Trophoblast cell (in vitro differentiated cells and primary cell): ENCODE results near the gene C1orf167.

Experiments
- DNase-seq, 2 donors: peaks; one replicate each; pipeline ENCODE4 v3.0.0-alpha.2; 2016
- H2AFZ ChIP-seq: 2 replicates; pipeline ENCODE4 v1.6.1; 2013; ENCODE audit warnings: low read length, moderate library complexity, mild to moderate bottlenecking; ENCODE audit not compliant: insufficient read depth, poor library complexity
- H2AK5ac ChIP-seq: 2 replicates; pipeline ENCODE4 v1.6.1; 2013; ENCODE audit warnings: mild to moderate bottlenecking, low read length
- H2BK120ac ChIP-seq: 2 replicates; pipeline ENCODE4 v1.6.1; 2013; ENCODE audit warnings: low read length, mild to moderate bottlenecking, moderate library complexity; ENCODE audit not compliant: insufficient read depth, poor library complexity
- H2BK12ac ChIP-seq: 2 replicates; pipeline ENCODE4 v1.6.1; 2013; ENCODE audit warnings: mild to moderate bottlenecking, low read length, moderate library complexity
- H2BK5ac ChIP-seq: 2 replicates; pipeline ENCODE4 v1.6.1; 2013; ENCODE audit warnings: low read length, low read depth, moderate library complexity, mild to moderate bottlenecking; ENCODE audit not compliant: poor library complexity
- H3K14ac ChIP-seq: 2 replicates; pipeline ENCODE4 v1.6.1; 2013; ENCODE audit warnings: mild to moderate bottlenecking, low read length
- H3K18ac ChIP-seq: 2 replicates; pipeline ENCODE4 v1.6.1; 2013; ENCODE audit warnings: mild to moderate bottlenecking, low read length
- H3K23ac ChIP-seq: 2 replicates; pipeline ENCODE4 v1.6.1; 2013; ENCODE audit warnings: low read length
- H3K27ac ChIP-seq: 2 replicates; pipeline ENCODE4 v1.5.1; 2013; ENCODE audit warnings: low read depth, mild to moderate bottlenecking, inconsistent platforms, low read length, moderate library complexity
- H3K27me3 ChIP-seq: 2 replicates; pipeline ENCODE4 v1.6.1; 2013; ENCODE audit warnings: inconsistent platforms, mild to moderate bottlenecking, low read length, moderate library complexity; ENCODE audit not compliant: insufficient read depth
- H3K36me3 ChIP-seq, 2 experiments: 1 replicate in 1 of 2; 2 replicates in 1 of 2; pipeline ENCODE4 v1.6.1; 2013; ENCODE audit warnings: low read length in 2 of 2, mild to moderate bottlenecking in 2 of 2, moderate library complexity in 1 of 2; ENCODE audit not compliant: insufficient read depth in 2 of 2, control insufficient read depth in 1 of 2
- H3K4ac ChIP-seq: 2 replicates; pipeline ENCODE4 v1.6.1; 2013; ENCODE audit warnings: low read depth, mild to moderate bottlenecking, low read length, moderate library complexity
- H3K4me1 ChIP-seq, 2 experiments: 1 replicate in 1 of 2; 2 replicates in 1 of 2; pipeline ENCODE4 v1.6.1; 2013; ENCODE audit warnings: low read length in 2 of 2, mild to moderate bottlenecking in 2 of 2, moderate library complexity in 1 of 2; ENCODE audit not compliant: insufficient read depth in 2 of 2, control insufficient read depth in 1 of 2
- H3K4me2 ChIP-seq: 2 replicates; pipeline ENCODE4 v1.6.1; 2013; ENCODE audit warnings: inconsistent platforms, mild to moderate bottlenecking, low read length, moderate library complexity
- H3K4me3 ChIP-seq: 2 replicates; pipeline ENCODE4 v1.5.1; 2013; ENCODE audit warnings: mild to moderate bottlenecking, low read depth, low read length, inconsistent platforms
- H3K79me1 ChIP-seq: one replicate; pipeline ENCODE4 v1.6.1; 2013; ENCODE audit warnings: low read length
- H3K79me2 ChIP-seq: 2 replicates; pipeline ENCODE4 v1.6.1; 2013; ENCODE audit warnings: low read length, mild to moderate bottlenecking; ENCODE audit not compliant: control insufficient read depth, insufficient read depth, poor library complexity
- H3K9ac ChIP-seq: 2 replicates; pipeline ENCODE4 v1.6.1; 2013; ENCODE audit warnings: mild to moderate bottlenecking, low read length
- H3K9me3 ChIP-seq: 2 replicates; pipeline ENCODE4 v1.6.1; 2013; ENCODE audit warnings: low read depth, mild to moderate bottlenecking, control low read depth, inconsistent platforms, low read length; ENCODE audit not compliant: insufficient read depth
- H4K12ac ChIP-seq: 2 replicates; pipeline ENCODE4 v1.6.1; 2013; ENCODE audit warnings: low read depth, mild to moderate bottlenecking, low read length, moderate library complexity
- H4K8ac ChIP-seq: 2 replicates; pipeline ENCODE4 v1.6.1; 2013; ENCODE audit warnings: low read depth, mild to moderate bottlenecking, low read length, moderate library complexity
- H4K91ac ChIP-seq: one replicate; pipeline ENCODE4 v1.6.1; 2013; ENCODE audit warnings: low read depth, mild to moderate bottlenecking, low read length, moderate library complexity
- WGBS: extraction: QIAGEN DNeasy Blood & Tissue Kit; methylation state at CpG from one replicate; pipeline ENCODE4 v1.1.7; 2013; ENCODE audit warnings: missing lambda C conversion rate; ENCODE audit not compliant: insufficient read length, insufficient coverage; ENCODE audit errors: extremely low coverage; 5-methylcytosine and 5-hydroxymethylcytosine counted together

The C1orf167 gene

DNA sequence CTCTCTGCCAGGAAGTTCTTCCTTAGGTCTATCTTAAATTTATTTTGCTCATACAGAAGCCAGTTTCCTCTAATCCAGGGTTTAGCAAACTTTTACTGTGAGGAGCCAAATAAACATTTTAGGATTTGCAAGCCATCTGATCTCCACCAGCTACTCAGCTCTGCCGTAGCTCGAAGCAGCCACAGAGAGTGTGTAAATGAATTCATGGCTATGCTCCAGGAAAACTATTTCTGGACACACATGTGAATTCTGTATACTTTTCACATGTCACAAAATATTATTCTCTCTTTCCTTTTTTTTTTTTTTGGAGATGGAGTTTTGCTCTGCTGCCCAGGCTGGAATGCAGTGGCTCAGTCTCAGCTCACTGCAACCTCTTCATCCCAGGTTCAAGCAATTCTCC, 39.5 kb upstream of the C1orf167 start:
- H3K27ac ChIP-seq: no peak overlapping the region
- no peak for DNase-seq
- no peak overlapping the region for H2BK5ac ChIP-seq

DNA sequence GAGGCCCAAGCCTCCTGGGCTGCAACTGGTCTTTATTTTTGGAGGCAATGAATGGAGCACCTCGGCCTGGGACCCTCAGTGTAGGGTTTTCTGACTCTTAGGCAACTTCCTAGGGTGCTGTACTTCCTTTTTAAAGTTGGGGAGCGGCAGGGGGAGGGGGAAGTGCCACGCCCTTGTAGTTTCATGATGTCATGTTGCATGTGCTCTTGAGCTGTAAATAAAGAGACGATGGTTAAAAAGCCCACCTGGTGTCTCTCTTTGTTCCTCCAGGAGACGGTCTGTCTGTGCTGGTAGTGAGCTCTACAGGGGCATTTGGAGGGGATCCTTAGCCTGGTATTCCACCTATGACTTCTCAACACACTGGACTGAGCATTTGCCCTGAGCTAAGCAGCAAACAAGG, 36.4 kb upstream of the C1orf167 start:
- Histone ChIP-seq H4K12ac (no peak overlapping the region), H3K4me1 (peaks cover 16 to 17% of the 10 kb centered on the region in 2 experiments), H3K4me2 (no peak overlapping the region), H3K79me1 (no peaks in the 10 kb centered on the region), H3K4me3 (no peak overlapping the region), H3K27ac (no peak overlapping the region), H3K9me3 (peaks cover 3% of the 10 kb centered on the region), H3K9ac (no peak overlapping the region), H2AK5ac (no peak overlapping the region), H3K18ac (no peak overlapping the region), H4K8ac (no peak overlapping the region), H2BK12ac (no peak overlapping the region), H3K4ac (no peak overlapping the region), H2BK5ac (no peak overlapping the region), H3K27me3 (no peaks in the 10 kb centered on the region), H3K23ac (no peak overlapping the region), H3K79me2 (no peaks in the 10 kb centered on the region), H2AFZ (no peak overlapping the region), H3K14ac (no peak overlapping the region), H3K36me3 (no peaks in the 10 kb centered on the region), H4K91ac (no peak overlapping the region), H2BK120ac (no peak overlapping the region)
- no CpG with 5 or more reads among the region's 5 CpGs for WGBS
- DNase-seq: no peak

More for the DNA sequence above, 39.5 kb upstream of the C1orf167 start:
- Histone ChIP-seq H3K14ac (no peak overlapping the region), H3K4me3 (no peak overlapping the region), H3K79me2 (no peaks in the 10 kb centered on the region), H4K12ac (no peak overlapping the region), H3K27me3 (no peaks in the 10 kb centered on the region), H3K23ac (no peak overlapping the region), H3K4ac (no peak overlapping the region), H3K4me2 (no peak overlapping the region), H3K9ac (no peak overlapping the region), H2AFZ (no peak overlapping the region), H3K79me1 (no peaks in the 10 kb centered on the region), H4K91ac (no peak overlapping the region), H3K36me3 (no peaks in the 10 kb centered on the region), H3K18ac (no peak overlapping the region), H4K8ac (no peak overlapping the region), H3K9me3 (no peaks in the 10 kb centered on the region), H3K4me1 (peaks cover 3 to 9% of the 10 kb centered on the region in 2 experiments), H2AK5ac (no peak overlapping the region), H2BK12ac (no peak overlapping the region), H2BK120ac (no peak overlapping the region)
- WGBS: no CpG with 5 or more reads among the region's 2 CpGs

- peaks cover 3% of the 10 kb centered on the region for H3K9me3 ChIP-seq
- no peak overlapping the region for H3K14ac ChIP-seq
- H2BK12ac ChIP-seq: no peak overlapping the region
- H3K27ac ChIP-seq: no peak overlapping the region
- no CpG with 5 or more reads among the region's 4 CpGs for WGBS
- no peak overlapping the region for H3K4ac ChIP-seq
- H3K18ac ChIP-seq: no peak overlapping the region
- no peak overlapping the region for H2BK120ac ChIP-seq
- DNase-seq: no peak
- no peak overlapping the region for H3K4me2 ChIP-seq
- no peak overlapping the region for H2AFZ ChIP-seq
- H4K91ac ChIP-seq: no peak overlapping the region
- H3K27me3 ChIP-seq: no peaks in the 10 kb centered on the region
- H4K8ac ChIP-seq: no peak overlapping the region
- no peak overlapping the region for H3K9ac ChIP-seq
- H3K79me1 ChIP-seq: peaks cover 2% of the 10 kb centered on the region
- no peak overlapping the region for H2BK5ac ChIP-seq
- H3K79me2 ChIP-seq: no peaks in the 10 kb centered on the region
- no peak overlapping the region for H2AK5ac ChIP-seq
- peaks cover 20% of the 10 kb centered on the region in 2 experiments for H3K4me1 ChIP-seq
- no peak overlapping the region for H3K4me3 ChIP-seq
- no peak overlapping the region for H4K12ac ChIP-seq
- no peak overlapping the region for H3K23ac ChIP-seq
- H3K36me3 ChIP-seq: no peaks in the 10 kb centered on the region
These were observed 34.9 kb upstream of the C1orf167 start for GRCh38 chr1:11727119-11727518.

DNA sequence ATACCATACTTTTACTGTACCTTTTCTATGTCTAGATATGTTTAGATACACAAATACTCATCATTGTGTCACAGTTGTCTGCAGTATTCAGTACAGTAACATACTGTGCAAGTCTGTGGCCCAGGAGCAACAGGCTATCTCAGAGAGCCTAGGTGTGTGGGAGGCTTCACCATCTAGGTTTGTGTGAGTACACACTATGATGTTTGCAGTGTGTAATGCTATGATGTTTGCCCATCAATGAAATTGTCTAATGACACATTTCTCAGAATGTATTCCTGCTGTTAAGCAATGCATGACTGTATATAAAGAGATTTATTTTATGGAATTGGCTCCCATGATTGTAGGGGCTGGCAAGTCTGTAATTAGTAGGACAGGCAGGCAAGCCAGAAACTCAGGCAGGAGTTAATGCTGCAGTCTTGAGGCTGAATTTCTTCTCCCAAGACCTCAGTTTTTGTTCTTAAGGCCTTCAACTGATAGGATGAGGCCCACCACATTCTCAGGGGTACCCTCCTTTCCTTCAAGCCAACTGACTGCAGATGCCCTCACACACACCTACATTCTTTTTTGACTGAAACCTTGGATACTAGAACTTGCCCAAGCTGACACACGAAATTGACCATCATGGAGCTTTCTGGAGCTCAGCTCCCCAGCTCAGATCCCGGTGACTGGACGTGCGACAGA, 33.7 kb upstream of the C1orf167 start:
- Histone ChIP-seq H2BK5ac (no peak overlapping the region), H3K9me3 (peaks cover 3% of the 10 kb centered on the region), H3K4ac (no peak overlapping the region), H2BK120ac (no peak overlapping the region), H3K18ac (no peak overlapping the region), H4K8ac (no peak overlapping the region), H3K4me1 (peaks cover 23% of the 10 kb centered on the region in 2 experiments), H3K79me2 (no peaks in the 10 kb centered on the region), H4K12ac (no peak overlapping the region), H2AFZ (no peak overlapping the region), H3K9ac (no peak overlapping the region), H2BK12ac (no peak overlapping the region), H3K4me2 (no peak overlapping the region), H3K27ac (no peak overlapping the region), H3K36me3 (no peaks in the 10 kb centered on the region), H3K23ac (no peak overlapping the region), H3K79me1 (peaks cover 2% of the 10 kb centered on the region), H3K4me3 (no peak overlapping the region), H3K27me3 (no peaks in the 10 kb centered on the region), H3K14ac (no peak overlapping the region), H4K91ac (no peak overlapping the region), H2AK5ac (no peak overlapping the region)
- DNase-seq: no peak
- WGBS: no CpG with 5 or more reads among the region's 4 CpGs
